Left ventricle myocardium inferior (tissue), 1 donor: ENCODE data around the gene FOLR2. TPM values are rescaled to one million over a fixed set of nuclear protein-coding genes. Genes with fewer than 3 reads are reported as not detected.
"Not testable (repeated sequence)": the region's sequence is repeated elsewhere in the genome, so short reads cannot be mapped to it uniquely, and the experiment has no call there.

Experiments used
- DNase-seq: peaks from one replicate; pipeline ENCODE4 v3.0.0-alpha.2; 2020
- H3K27ac ChIP-seq: fragments of 200-600 bp; replicated peaks from 2 replicates; pipeline ENCODE4 v1.8.0; 2021
- H3K27me3 ChIP-seq: fragments of 200-600 bp; 2 replicates; pipeline ENCODE4 v1.8.0; 2021; ENCODE audit warnings: low read depth
- H3K36me3 ChIP-seq: fragments of 200-600 bp; 2 replicates; pipeline ENCODE4 v1.8.0; 2021
- H3K4me1 ChIP-seq: fragments of 200-600 bp; 2 replicates; pipeline ENCODE4 v1.8.0; 2021
- H3K4me3 ChIP-seq: fragments of 200-600 bp; 2 replicates; pipeline ENCODE4 v1.8.0; 2021; ENCODE audit warnings: mild to moderate bottlenecking, moderate library complexity
- H3K9me3 ChIP-seq: fragments of 200-600 bp; replicated peaks from 2 replicates; pipeline ENCODE4 v1.8.0; 2021
- intact Hi-C: fragments of 100-400 bp; cut with micrococcal nuclease; formaldehyde crosslinking; loops from one replicate; pipeline ENCODE4 v1.11.0; 2022
- total RNA-seq: library from RNA; stranded (reverse); fragmentation: NEBNext Ultra II Directional; extraction: Animal tissue kit (Norgen Biotek cat#: 25700); gene quantifications from one replicate; pipeline ENCODE4 v1.2.1, GENCODE V29; 2021
- TF ChIP-seq, protein P1 (sequence below): fragments of 200-600 bp; IDR thresholded peaks from 2 replicates; pipeline ENCODE4 v1.8.0; 2021; ENCODE audit warnings: antibody characterized with exemption, mild to moderate bottlenecking, borderline replicate concordance
- donor health status: DM: no; HTN: yes; CAD: no; lungs with severe emphysema.

FOLR2 gene
- total RNA-seq, 1 donor from 2014 or later, result 20.9 TPM

- H3K4me3 ChIP-seq, result no peak overlapping the region
- TF ChIP-seq, protein P1, sequence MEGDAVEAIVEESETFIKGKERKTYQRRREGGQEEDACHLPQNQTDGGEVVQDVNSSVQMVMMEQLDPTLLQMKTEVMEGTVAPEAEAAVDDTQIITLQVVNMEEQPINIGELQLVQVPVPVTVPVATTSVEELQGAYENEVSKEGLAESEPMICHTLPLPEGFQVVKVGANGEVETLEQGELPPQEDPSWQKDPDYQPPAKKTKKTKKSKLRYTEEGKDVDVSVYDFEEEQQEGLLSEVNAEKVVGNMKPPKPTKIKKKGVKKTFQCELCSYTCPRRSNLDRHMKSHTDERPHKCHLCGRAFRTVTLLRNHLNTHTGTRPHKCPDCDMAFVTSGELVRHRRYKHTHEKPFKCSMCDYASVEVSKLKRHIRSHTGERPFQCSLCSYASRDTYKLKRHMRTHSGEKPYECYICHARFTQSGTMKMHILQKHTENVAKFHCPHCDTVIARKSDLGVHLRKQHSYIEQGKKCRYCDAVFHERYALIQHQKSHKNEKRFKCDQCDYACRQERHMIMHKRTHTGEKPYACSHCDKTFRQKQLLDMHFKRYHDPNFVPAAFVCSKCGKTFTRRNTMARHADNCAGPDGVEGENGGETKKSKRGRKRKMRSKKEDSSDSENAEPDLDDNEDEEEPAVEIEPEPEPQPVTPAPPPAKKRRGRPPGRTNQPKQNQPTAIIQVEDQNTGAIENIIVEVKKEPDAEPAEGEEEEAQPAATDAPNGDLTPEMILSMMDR, result no peak
- H3K27ac ChIP-seq, result no peak overlapping the region
- H3K4me1 ChIP-seq, result peaks cover 9% of the 10 kb centered on the region
- no peaks in the 10 kb centered on the region for H3K36me3 ChIP-seq
- peaks cover 15% of the 10 kb centered on the region for H3K9me3 ChIP-seq
- intact Hi-C loops, result no loop called here
- no peaks in the 10 kb centered on the region for H3K27me3 ChIP-seq
- DNase-seq, result no peak
Observed at GRCh38 chr11:72204886-72205285, 11.7 kb upstream of the FOLR2 start.

- H3K27me3 ChIP-seq, H3K4me1 ChIP-seq, H3K36me3 ChIP-seq, H3K4me3 ChIP-seq, DNase-seq, intact Hi-C loops, H3K27ac ChIP-seq: not testable (repeated sequence)
- H3K9me3 ChIP-seq, result peaks cover 20% of the 10 kb centered on the region
Observed at GRCh38 chr11:72206794-72207193, 9.8 kb upstream of the FOLR2 start.

GRCh38 chr11:72208281-72208680 is 8.3 kb upstream of the FOLR2 start:
- Histone ChIP-seq H3K27me3 (peaks cover 5% of the 10 kb centered on the region), H3K27ac (no peak overlapping the region), H3K4me1 (peaks cover 9% of the 10 kb centered on the region), H3K4me3 (no peak overlapping the region), H3K9me3 (peaks cover 20% of the 10 kb centered on the region), H3K36me3 (no peaks in the 10 kb centered on the region)
- intact Hi-C loops, result no loop called here
- TF ChIP-seq, protein P1, result no peak
- no peak for DNase-seq

DNA sequence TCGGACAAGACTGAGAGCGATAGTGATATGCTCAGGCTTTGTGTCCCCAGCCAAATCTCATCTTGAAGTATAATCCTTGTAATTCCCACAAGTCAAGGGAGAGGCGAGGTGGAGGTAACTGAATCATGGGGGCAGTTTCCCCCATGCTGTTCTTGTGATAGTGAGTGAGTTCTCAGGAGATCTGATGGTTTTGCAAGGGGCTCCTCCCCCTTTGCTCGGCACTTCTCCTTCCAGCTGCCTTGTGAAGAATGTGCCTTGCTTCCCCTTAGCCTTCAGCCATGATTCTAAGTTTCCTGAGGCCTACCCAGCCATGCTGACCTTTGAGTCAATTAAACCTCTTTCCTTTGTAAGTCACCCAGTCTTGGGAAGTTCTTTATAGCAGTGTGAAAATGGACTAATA is 7.5 kb upstream of the FOLR2 start:
- no peak for DNase-seq
- Histone ChIP-seq H3K27ac (no peak overlapping the region), H3K27me3 (peaks cover 10% of the 10 kb centered on the region), H3K9me3 (peaks cover 20% of the 10 kb centered on the region), H3K4me3 (no peak overlapping the region), H3K36me3 (no peaks in the 10 kb centered on the region), H3K4me1 (peaks cover 9% of the 10 kb centered on the region)
- TF ChIP-seq, protein P1, result no peak
- intact Hi-C loops, result no loop called here

- TF ChIP-seq, protein P1, result no peak
- Histone ChIP-seq H3K36me3 (no peaks in the 10 kb centered on the region), H3K27ac (peak overlapping the region; percentile 28), H3K4me3 (peak overlapping the region; percentile 30), H3K27me3 (peaks cover 28% of the 10 kb centered on the region), H3K9me3 (no peaks in the 10 kb centered on the region), H3K4me1 (peaks cover 8% of the 10 kb centered on the region)
- intact Hi-C loops, result no loop called here
- DNase-seq, result no peak
Observed at GRCh38 chr11:72217841-72218240, 1.2 kb downstream of the FOLR2 start.

DNA sequence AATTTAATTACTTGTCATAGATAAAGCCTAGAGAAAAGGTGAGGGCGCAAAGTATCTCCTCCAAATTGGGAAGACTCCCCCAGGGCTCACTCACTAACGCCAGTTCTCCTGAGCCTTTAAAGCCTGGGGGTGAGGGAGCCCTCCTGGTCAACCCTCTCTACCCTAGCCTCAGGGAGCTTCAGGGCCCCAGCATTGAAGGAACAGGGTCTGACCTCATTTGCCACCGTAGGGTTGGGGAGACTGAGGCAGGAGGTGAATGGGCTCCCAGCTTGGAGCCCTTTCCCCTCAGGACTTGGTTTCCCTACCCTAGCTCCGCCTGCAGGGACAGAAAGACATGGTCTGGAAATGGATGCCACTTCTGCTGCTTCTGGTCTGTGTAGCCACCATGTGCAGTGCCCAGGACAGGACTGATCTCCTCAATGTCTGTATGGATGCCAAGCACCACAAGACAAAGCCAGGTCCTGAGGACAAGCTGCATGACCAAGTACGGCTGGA is 1.7 kb downstream of the FOLR2 start:
- TF ChIP-seq, protein P1, result no peak
- H3K27me3 ChIP-seq, result peaks cover 28% of the 10 kb centered on the region
- H3K36me3 ChIP-seq, result no peaks in the 10 kb centered on the region
- peak overlapping the region; percentile 23 for H3K4me3 ChIP-seq
- peaks cover 10% of the 10 kb centered on the region for H3K4me1 ChIP-seq
- no peak for DNase-seq
- no peaks in the 10 kb centered on the region for H3K9me3 ChIP-seq
- no peak overlapping the region for H3K27ac ChIP-seq
- intact Hi-C loops, result no loop called here
